ENCODE measurements around the gene PTPRB. TPM values are rescaled to one million over a fixed set of nuclear protein-coding genes. Genes with fewer than 3 reads are reported as not detected.

The PTPRB gene
- 10 to 100 TPM; 21.9 to 40.8 (median 35.8) TPM for polyA plus RNA-seq (ENCODE audit: insufficient read depth in 1 of 5, insufficient read length in 5 of 5, low replicate concordance in 1 of 5)
- long read RNA-seq, donor 1, partial matches to known transcripts = 0 of 1 reads
- long read RNA-seq, donor 1, other reads (novel, unspliced or antisense) = 0 of 1 reads
- long read RNA-seq, donor 2, partial matches to known transcripts = 0 of 1 reads
- long read RNA-seq, donor 2, other reads (novel, unspliced or antisense) = 0 of 1 reads
- long read RNA-seq, donor 3, partial matches to known transcripts = 5 of 7 reads
- long read RNA-seq, donor 3, other reads (novel, unspliced or antisense) = 0 of 7 reads
- long read RNA-seq, donor 4 = 0 reads
- long read RNA-seq, donor 5, partial matches to known transcripts = 0 of 1 reads
- long read RNA-seq, donor 5, other reads (novel, unspliced or antisense) = 0 of 1 reads
- long read RNA-seq, donor 6, partial matches to known transcripts = 12 of 14 reads
- long read RNA-seq, donor 6, other reads (novel, unspliced or antisense) = 0 of 14 reads
- long read RNA-seq, donor 7 = 0 reads
- long read RNA-seq, donor 8 = 0 reads

- no peak for DNase-seq
These were observed at the start of gene PTPRB for GRCh38 chr12:70637303-70638085. Gene PTPRB, minus strand, starts transcription at chr12:70637429. Its CDS starts 34 bp downstream, at chr12:70637395.

GRCh38 chr12:70686907-70687306 is 49.7 kb upstream of the PTPRB start:
- no peak for DNase-seq

- DNase-seq = no peak
These were observed 49.1 kb upstream of the PTPRB start for GRCh38 chr12:70686299-70686698.

GRCh38 chr12:70683976-70684375 is 46.7 kb upstream of the PTPRB start:
- DNase-seq = no peak

- DNase-seq = no peak
These were observed 34.5 kb upstream of the PTPRB start for GRCh38 chr12:70671698-70672097.

GRCh38 chr12:70670948-70671347 is 33.7 kb upstream of the PTPRB start:
- no peak for DNase-seq

GRCh38 chr12:70667253-70667652 is 30.0 kb upstream of the PTPRB start:
- DNase-seq = no peak

- no peak for DNase-seq
These were observed 29.1 kb upstream of the PTPRB start for GRCh38 chr12:70666364-70666763.

GRCh38 chr12:70664465-70664881 is 27.2 kb upstream of the PTPRB start:
- no peak for DNase-seq

- no peak for DNase-seq
These were observed 26.6 kb upstream of the PTPRB start for GRCh38 chr12:70663838-70664237.

- no peak for DNase-seq
These were observed 24.4 kb upstream of the PTPRB start for GRCh38 chr12:70661466-70662161.

- DNase-seq = no peak
These were observed 23.5 kb upstream of the PTPRB start for GRCh38 chr12:70660620-70661219.

- DNase-seq = no peak
These were observed 22.9 kb upstream of the PTPRB start for GRCh38 chr12:70660002-70660604.

- no peak for DNase-seq
These were observed 21.9 kb upstream of the PTPRB start for GRCh38 chr12:70659077-70659606.

GRCh38 chr12:70657616-70658286 is 20.5 kb upstream of the PTPRB start:
- no peak for DNase-seq

- no peak for DNase-seq
These were observed 15.2 kb upstream of the PTPRB start for GRCh38 chr12:70652451-70652850.

- no peak for DNase-seq
These were observed 11.6 kb upstream of the PTPRB start for GRCh38 chr12:70648831-70649230.

GRCh38 chr12:70648191-70648590 is 11.0 kb upstream of the PTPRB start:
- DNase-seq = no peak

GRCh38 chr12:70646850-70647249 is 9.6 kb upstream of the PTPRB start:
- no peak for DNase-seq

Data from right lung (tissue), 10 donors.